Heart left ventricle (tissue), 16 donors: ENCODE data around the gene LANCL1. TPM values are rescaled to one million over a fixed set of nuclear protein-coding genes. Genes with fewer than 3 reads are reported as not detected.

Source experiments
- ATAC-seq, 4 donors: fragments of 200-7000 bp; cut with Tn5 transposase; one replicate each; pipeline ENCODE4 v1.9.1; 2020 to 2022; ENCODE audit warnings: moderate library complexity in 4 of 4, mild to moderate bottlenecking in 3 of 4, moderate number of reproducible peaks in 1 of 4
- DNase-seq, 5 donors: peaks; one replicate each; pipeline ENCODE4 v3.0.0-alpha.2; 2020
- H3K27ac ChIP-seq, 12 donors: fragments of 200-600 bp; sonication (generic) in 4 of 12; one replicate each; pipeline versions ENCODE4 v1.5.0 to v1.8.0; 2016 to 2022; ENCODE audit warnings: mild to moderate bottlenecking in 2 of 12
- H3K27me3 ChIP-seq, 9 donors: fragments of 200-600 bp; sonication (generic) in 2 of 9; one replicate each; pipeline versions ENCODE4 v1.5.1 to v1.8.0; 2016 to 2022; ENCODE audit warnings: mild to moderate bottlenecking in 3 of 9
- H3K36me3 ChIP-seq, 9 donors: fragments of 200-600 bp; sonication (generic) in 2 of 9; one replicate each; pipeline versions ENCODE4 v1.5.0 to v1.8.0; 2018 to 2022; ENCODE audit warnings: mild to moderate bottlenecking in 2 of 9
- H3K4me1 ChIP-seq, 12 donors: fragments of 200-600 bp; sonication (generic) in 4 of 12; one replicate each; pipeline versions ENCODE4 v1.5.0 to v1.8.0; 2016 to 2022; ENCODE audit warnings: mild to moderate bottlenecking in 3 of 12
- H3K4me3 ChIP-seq, 12 donors: fragments of 200-600 bp; sonication (generic) in 4 of 12; one replicate each; pipeline versions ENCODE4 v1.5.0 to v1.8.0; 2017 to 2022; ENCODE audit warnings: mild to moderate bottlenecking in 9 of 12, moderate library complexity in 4 of 12
- H3K9me3 ChIP-seq, 12 donors: fragments of 200-600 bp; sonication (generic) in 4 of 12; one replicate each; pipeline versions ENCODE4 v1.5.0 to v1.8.0; 2016 to 2022; ENCODE audit warnings: mild to moderate bottlenecking in 1 of 12
- POLR2A ChIP-seq, 2 donors: fragments of 450-650 bp; IDR thresholded peaks; one replicate each; pipeline ENCODE4 v1.6.1; 2017; ENCODE audit warnings: antibody characterized with exemption in 2 of 2, mild to moderate bottlenecking in 2 of 2, moderate library complexity in 2 of 2
- WGBS, 4 donors: extraction: QIAGEN DNeasy Blood & Tissue Kit in 2 of 4; methylation state at CpG; one replicate each; pipeline versions ENCODE4 v1.1.5 to v1.1.7; 2013 to 2018; 5-methylcytosine and 5-hydroxymethylcytosine counted together
- intact Hi-C, 10 donors: fragments of 100-400 bp; cut with DNase I; formaldehyde crosslinking; loops; one replicate each; pipeline versions ENCODE4 v1.11.1 to v1.14.2; 2022
- polyA plus RNA-seq, 2 donors: library from polyadenylated mRNA; stranded (reverse); fragments of 200-250 nt; gene quantifications; one replicate each; pipeline ENCODE4 v1.2.3, GENCODE V29; 2013
- total RNA-seq, 9 donors: library from RNA; depleted of rRNA in 2 of 9; stranded (reverse); fragments of >200 nt in 2 of 9; fragmentation: NEBNext Ultra II Directional in 3 of 9; extraction: Animal tissue kit (Norgen Biotek cat#: 25700) in 3 of 9; gene quantifications; one replicate each; pipeline versions ENCODE4 v1.1.0 to v1.2.4, GENCODE V29; 2016 to 2023
- TF ChIP-seq, protein P1 (sequence below), 12 donors: fragments of 200-600 bp; sonication (generic) in 4 of 12; IDR thresholded peaks; one replicate each; pipeline versions ENCODE4 v1.5.0 to v1.8.0; 2018 to 2022; ENCODE audit warnings: antibody characterized with exemption in 12 of 12, mild to moderate bottlenecking in 5 of 12
- donor health status: ischemic (EF 13 %, LVEDD 7.1; RV severe dilation, severe dysfunction).
- donor health status: healthy with polysubstance abuse.
- donor health status: DM: no; HTN: yes; CAD: no.
- donor health status: DM: no; HTN: no; CAD: no.
- donor health status: ischemic (EF 25% LVEDD 6.9; RV normal size, moderate dysfunction).
- donor health status: ischemic (EF 25% LVEDD 5.7; RV mildly dilated, moderate dysfunction).
- donor health status: healthy.
- donor health status: DM: yes; HTN: yes; CAD: no.
- donor health status: ischemic (EF 35%, LVEDD 5.7; RV mildly dilated, moderate dysfunction).
- donor health status: nonischemic (EF 11% LVEDD 7.7; RV severe dilation, severe dysfunction).
- donor health status: DM: yes; HTN: yes; CAD: no.
- donor health status: PGD.
- donor health status: ischemic (EF 29% LVEDD 5.4; RV normal size, mild dysfunction).
- donor health status: nonischemic (EF 23%, LVEDD 6.1; RV moderate dilation, normal function).

The LANCL1 gene
- total and polyA plus RNA-seq, 11 donors: 7.7 to 76.1 (median 44.9) TPM

GRCh38 chr2:210389856-210390255 lies 86.7 kb downstream of the LANCL1 start:
- Histone ChIP-seq H3K4me1 (peaks cover 0 to 14% (median 5%) of the 10 kb centered on the region in 12 donors), H3K36me3 (no peaks in the 10 kb centered on the region), H3K27ac (no peak overlapping the region), H3K4me3 (no peak overlapping the region), H3K27me3 (no peaks in the 10 kb centered on the region), H3K9me3 (no peaks in the 10 kb centered on the region)
- ATAC-seq: no peak
- intact Hi-C loops: loop anchor here in 1 of 10 donors (10.0 kb wide), 1 partner anchor 415 kb away; no protein-coding TSS in a partner anchor
- DNase-seq: no peak
- TF ChIP-seq, protein P1, sequence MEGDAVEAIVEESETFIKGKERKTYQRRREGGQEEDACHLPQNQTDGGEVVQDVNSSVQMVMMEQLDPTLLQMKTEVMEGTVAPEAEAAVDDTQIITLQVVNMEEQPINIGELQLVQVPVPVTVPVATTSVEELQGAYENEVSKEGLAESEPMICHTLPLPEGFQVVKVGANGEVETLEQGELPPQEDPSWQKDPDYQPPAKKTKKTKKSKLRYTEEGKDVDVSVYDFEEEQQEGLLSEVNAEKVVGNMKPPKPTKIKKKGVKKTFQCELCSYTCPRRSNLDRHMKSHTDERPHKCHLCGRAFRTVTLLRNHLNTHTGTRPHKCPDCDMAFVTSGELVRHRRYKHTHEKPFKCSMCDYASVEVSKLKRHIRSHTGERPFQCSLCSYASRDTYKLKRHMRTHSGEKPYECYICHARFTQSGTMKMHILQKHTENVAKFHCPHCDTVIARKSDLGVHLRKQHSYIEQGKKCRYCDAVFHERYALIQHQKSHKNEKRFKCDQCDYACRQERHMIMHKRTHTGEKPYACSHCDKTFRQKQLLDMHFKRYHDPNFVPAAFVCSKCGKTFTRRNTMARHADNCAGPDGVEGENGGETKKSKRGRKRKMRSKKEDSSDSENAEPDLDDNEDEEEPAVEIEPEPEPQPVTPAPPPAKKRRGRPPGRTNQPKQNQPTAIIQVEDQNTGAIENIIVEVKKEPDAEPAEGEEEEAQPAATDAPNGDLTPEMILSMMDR (IDR thresholded peaks at IDR 0.05): no peak
- WGBS, 4 donors: 85 to 89% (median 87%) methylated on average over 3 of the region's 3 CpGs

- intact Hi-C loops: no loop called here
- no peaks in the 10 kb centered on the region for H3K27me3 ChIP-seq
- H3K27ac ChIP-seq: no peak overlapping the region
- DNase-seq (no peak), ATAC-seq (no peak)
- no peak overlapping the region for H3K4me3 ChIP-seq
- TF ChIP-seq, protein P1 (IDR thresholded peaks at IDR 0.05): no peak
- TF ChIP-seq POLR2A (IDR thresholded peaks at IDR 0.05): no peak
- H3K9me3 ChIP-seq: peaks cover 0 to 4% (median 0%) of the 10 kb centered on the region in 12 donors
- H3K36me3 ChIP-seq: no peaks in the 10 kb centered on the region
- peaks cover 0 to 13% (median 5%) of the 10 kb centered on the region in 12 donors for H3K4me1 ChIP-seq
Measured at GRCh38 chr2:210388148-210388547, 88.4 kb downstream of the LANCL1 start.

GRCh38 chr2:210387074-210387473 lies 89.5 kb downstream of the LANCL1 start:
- H3K27me3 ChIP-seq: no peaks in the 10 kb centered on the region
- no peak for ATAC-seq
- TF ChIP-seq POLR2A (IDR thresholded peaks at IDR 0.05): no peak
- TF ChIP-seq, protein P1 (IDR thresholded peaks at IDR 0.05): no peak

More at GRCh38 chr2:210387074-210387473, 89.5 kb downstream of the LANCL1 start:
- H3K9me3 ChIP-seq: peaks cover 0 to 5% (median 0%) of the 10 kb centered on the region in 12 donors
- H3K4me1 ChIP-seq: peaks cover 0 to 5% (median 0%) of the 10 kb centered on the region in 12 donors
- H3K4me3 ChIP-seq: no peak overlapping the region
- H3K36me3 ChIP-seq: no peaks in the 10 kb centered on the region
- intact Hi-C loops: no loop called here
- WGBS, 4 donors: 23 to 35% (median 28%) methylated on average over 1 of the region's 1 CpG
- DNase-seq: no peak
- H3K27ac ChIP-seq: no peak overlapping the region

Other genes starting within 250 kb of the LANCL1 start
- 1 to 10 TPM in 3 of 9 donors, under 1 TPM in 1, not detected in 5; 0.44 to 6.1 (median 1.2) TPM for gene MYL1, start 161.6 kb downstream of the LANCL1 start, total RNA-seq
- gene MYL1, start 161.6 kb downstream of the LANCL1 start, polyA plus RNA-seq: 1 to 10 TPM in 1 of 2 donors, under 1 TPM in 1; 0.08 to 2.1 TPM
- 1 to 10 TPM; 1.2 to 5.3 (median 1.9) TPM for gene CPS1, start 79.8 kb upstream of the LANCL1 start, total RNA-seq
- gene CPS1, start 79.8 kb upstream of the LANCL1 start, polyA plus RNA-seq: 1 to 10 TPM in 1 of 2 donors, under 1 TPM in 1; 0.61 to 1.2 TPM